MV-4-11 (cell line): ENCODE measurements around the gene NIPAL3.
A peak's percentile ranks its signal among the peaks of the same experiment; 100 is the strongest.
"Not testable (repeated sequence)": the region's sequence is repeated elsewhere in the genome, so short reads cannot be mapped to it uniquely, and the experiment has no call there.

Experiments
- DNase-seq: peaks from one replicate; lab custom pipeline; 2025; lab: John Stamatoyannopoulos, UW

NIPAL3 gene

DNA sequence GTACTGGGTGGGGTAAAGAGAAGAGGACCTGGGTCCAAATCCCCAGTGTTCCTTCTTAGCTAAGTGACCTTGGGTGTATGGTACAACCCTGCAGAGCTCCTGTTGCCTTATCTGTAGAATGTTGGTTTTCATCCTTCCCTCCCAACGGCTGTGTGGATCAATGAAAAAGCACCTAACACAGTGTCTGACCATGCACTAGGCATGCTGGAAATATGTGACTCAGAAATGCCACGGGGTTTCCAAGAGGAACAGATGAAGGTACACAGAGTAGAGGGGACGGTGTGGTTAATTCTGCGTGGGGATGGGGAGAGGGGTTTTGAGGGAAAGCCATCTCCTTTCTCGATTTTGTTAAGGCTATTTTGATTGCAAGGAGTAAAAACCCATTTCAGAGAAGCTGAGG lies 8.6 kb downstream of the NIPAL3 start:
- no peak for DNase-seq

DNA sequence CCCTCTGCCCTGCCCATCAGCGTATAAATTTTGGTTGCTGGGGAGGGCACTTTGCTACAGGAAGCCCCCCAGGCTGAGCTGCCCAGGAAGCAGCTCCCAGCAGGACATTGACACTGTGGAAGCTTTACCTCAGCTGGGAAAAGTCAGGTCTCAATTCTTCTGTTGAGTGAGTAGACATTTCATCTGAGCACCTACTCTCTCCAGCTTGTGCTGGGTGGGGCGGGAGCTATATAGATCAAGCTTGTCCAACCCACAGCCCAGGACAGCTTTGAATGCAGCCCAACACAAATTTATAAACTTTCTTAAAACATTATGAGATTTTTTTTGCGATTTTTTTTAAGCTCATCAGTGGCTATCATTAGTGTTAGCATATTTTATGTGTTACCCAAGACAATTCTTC lies 9.4 kb downstream of the NIPAL3 start:
- no peak for DNase-seq

DNA sequence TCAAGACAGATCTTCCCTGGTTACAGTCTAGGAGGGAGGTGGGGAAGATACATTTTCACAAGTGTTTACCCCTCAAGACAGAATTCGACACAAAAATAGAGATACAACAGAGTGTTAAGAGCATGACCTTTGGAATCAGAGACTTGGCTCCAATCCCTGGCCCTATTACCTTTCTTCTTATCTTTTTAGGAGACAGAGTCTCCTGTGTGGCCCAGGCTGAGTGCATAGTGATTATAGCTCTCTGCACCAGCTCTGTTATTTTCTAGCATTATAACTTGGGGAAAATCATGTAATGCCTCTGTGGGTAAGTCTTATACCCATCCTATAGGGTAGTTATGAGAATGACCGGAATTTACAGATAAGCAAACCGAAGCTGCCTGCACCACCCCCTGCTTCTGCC lies 9.8 kb downstream of the NIPAL3 start:
- no peak for DNase-seq

DNA sequence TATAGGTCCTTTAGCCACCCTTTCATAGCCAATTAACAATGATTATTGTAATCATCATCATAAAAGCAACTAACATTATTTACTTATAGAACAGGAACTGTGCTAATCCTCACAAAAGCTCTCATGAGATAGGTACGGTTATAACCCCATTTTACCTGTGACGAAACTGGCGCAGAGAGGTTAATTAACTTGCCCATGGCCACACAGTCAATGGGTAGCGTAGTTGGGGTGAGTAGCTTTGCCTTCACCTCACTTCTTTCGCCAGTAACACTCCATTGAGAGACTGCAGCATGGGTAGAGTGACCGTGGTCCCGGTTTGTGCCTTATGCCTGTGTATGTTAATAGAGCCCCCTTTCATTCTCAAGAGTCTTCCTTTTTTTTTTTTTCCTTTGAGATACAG lies 10.3 kb downstream of the NIPAL3 start:
- DNase-seq = no peak

DNA sequence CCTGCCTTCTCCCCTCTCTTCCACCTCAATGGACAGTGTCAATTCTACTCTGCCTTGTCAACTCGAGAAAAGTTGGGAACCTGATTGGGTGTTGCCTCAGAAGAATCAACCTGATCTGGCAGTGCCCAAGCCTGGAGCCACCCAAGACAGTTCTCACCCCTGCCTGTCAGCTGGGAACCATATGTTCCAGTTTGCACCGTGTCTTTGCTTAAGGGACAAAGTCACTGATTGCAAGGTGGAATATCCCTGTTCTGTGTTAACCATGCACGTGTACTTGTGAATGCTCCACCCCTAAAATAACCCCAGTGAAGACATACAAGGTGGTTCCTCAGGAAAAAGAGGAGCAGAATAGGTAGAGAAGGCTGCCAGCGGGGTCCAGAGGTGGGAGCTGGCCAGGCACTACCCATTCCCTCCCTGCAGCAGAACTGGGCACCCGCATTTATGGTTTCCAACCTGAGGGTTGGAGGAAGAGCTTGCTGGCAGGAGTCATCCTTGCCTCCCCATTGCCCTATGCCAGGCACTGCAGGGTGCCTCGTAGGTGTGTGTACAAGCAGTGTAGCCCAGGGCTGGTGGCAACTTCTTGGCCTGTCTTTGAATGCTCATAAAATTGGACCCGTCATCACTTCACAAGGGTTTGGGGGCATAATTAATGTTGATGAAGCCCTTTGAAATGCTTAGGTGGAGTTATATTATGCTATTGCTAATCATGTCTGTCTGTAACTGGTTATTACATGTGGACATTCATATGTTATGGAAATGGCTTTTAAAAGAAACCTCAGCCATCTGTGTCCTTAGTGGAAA lies 11.3 kb downstream of the NIPAL3 start:
- no peak for DNase-seq

DNA sequence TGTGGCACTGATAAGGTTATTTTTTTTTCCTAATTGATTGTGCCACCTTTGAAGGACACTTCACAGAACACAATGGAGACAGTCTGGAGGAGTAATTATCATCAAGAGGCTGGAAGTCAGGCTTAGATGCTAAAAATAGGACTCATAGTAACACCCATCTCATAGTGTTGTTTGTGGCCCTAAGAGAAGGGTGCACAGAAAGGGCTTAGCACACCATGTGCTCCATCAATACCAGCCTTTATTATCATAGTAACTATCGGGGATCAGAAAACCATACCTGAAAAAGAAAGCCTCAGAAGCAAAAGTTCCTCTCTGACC lies 11.9 kb downstream of the NIPAL3 start:
- no peak for DNase-seq

DNA sequence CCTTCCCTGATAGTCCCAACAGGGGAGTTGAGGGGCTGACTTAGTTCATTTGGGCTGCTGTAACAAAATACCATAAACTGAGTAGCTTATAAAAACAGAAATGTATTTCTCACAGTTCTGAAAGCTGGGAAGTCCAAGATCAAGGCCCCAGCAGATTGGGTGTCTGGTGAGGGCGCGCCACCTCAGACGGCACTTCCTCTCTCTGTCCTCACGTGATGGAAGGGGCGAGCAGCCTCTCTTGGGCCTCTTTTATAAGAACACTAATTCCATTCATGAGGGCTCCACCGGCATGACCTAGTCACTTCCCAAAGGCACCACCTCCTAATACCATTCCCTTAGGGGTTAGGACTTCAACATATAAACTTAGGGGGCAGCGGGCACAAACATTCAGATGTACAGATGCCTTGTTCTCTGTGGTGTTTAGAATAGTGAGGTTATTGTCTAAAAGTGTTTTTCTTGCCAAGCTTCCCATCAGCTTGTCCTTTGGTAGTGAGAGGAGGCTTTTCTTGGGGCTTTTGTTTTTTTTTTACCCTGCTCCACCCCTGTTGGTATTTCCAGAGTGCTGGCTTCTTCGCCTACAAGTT lies 20.3 kb downstream of the NIPAL3 start:
- no peak for DNase-seq

DNA sequence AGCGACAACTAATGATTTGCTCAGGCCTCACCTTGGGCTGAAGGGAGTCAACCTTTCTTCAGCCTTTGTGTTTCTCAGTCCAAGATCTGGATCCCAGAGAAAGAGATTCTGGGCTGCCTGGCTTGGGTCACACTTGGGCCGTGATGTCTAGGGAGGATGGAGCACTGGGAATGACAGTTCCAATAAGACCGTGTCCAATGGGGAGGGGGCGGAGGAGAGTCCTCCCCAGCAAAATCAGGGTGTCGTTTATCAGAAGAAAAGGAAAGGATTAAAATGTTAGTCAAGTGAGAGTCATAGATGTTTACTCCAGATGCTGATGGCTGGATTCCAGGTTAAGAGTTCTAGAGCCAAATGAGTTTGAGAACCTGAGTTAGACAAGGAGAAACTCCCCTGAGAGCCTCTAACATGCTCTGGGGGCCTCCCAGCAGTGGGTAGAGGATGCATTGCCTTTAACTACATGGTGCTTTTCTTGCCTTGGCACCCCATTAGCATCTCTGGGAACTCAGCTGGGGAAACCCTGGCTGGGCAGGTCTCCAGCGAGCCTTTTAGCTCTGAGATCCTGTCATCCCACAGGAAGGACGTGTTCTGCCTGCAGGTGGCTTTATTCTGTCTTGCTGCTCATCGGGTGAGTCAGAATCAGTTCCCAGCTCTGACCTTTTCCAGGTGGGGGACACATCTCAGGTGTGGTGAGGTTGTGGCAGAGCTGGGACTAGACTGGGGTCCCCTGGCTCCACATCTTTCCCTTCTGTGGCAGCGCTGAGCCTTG lies 22.2 kb downstream of the NIPAL3 start:
- no peak for DNase-seq

DNA sequence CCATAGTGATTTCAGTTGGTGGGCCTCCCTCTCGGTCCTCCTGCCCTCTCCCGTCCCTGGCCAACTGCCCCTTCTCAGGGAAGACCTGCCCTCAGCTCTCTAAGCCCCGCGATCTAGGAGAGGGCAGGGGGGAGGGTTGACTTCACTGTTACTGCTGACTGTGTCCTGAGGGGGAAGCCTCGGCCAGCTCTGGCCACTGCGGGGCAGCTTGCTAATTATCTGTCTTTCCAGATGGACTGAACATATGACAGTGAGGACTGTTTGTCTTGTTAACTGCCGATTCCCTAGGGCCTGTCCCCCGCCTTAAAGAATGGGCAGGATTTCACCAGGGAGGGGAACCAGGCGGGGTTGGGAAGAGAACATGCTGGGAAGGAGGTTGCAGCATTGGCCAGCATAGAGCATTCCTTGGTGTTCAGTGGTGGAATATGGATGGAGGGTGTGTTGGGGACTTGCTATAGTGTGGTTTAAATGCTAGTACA lies 22.9 kb downstream of the NIPAL3 start:
- no peak for DNase-seq

DNA sequence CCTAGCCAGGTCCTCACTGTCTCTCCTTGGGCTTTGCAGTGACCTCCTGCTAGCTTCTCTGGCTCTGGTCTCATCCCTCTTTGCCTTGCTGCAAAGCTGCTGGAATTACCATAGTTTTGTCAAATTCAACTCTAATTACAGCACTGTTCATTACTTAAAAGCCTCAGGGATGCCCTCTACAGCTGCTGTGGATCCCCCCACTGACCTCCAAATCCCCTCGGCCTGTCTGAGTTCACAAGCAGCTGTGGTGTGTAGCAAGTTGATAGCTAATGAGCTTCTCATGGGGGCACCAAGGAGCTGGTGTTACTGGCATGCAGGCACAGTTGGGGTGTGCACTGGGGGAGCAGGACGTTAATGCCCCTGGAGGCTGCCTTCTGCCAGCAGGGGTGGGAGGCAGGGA lies 24.8 kb downstream of the NIPAL3 start:
- DNase-seq = no peak

DNA sequence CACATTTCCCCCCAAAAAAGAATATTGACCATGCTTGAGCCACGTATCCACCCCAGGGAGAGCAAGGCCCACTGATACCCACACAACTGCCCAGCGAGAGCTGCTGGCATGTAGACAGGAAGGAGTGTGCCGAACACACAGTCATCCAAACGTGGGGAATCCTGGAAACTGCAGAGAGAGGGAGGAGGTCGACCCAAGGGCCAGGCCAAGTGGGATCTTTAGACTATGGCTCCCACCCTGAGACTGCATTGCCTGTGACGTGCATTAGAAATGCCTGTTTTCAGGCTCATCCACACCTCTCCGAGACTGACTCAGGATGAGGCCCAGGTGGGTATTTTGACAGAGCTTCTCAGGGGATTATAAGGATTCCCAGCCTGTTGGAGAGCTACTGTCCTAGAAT lies 25.9 kb downstream of the NIPAL3 start:
- DNase-seq = no peak

DNA sequence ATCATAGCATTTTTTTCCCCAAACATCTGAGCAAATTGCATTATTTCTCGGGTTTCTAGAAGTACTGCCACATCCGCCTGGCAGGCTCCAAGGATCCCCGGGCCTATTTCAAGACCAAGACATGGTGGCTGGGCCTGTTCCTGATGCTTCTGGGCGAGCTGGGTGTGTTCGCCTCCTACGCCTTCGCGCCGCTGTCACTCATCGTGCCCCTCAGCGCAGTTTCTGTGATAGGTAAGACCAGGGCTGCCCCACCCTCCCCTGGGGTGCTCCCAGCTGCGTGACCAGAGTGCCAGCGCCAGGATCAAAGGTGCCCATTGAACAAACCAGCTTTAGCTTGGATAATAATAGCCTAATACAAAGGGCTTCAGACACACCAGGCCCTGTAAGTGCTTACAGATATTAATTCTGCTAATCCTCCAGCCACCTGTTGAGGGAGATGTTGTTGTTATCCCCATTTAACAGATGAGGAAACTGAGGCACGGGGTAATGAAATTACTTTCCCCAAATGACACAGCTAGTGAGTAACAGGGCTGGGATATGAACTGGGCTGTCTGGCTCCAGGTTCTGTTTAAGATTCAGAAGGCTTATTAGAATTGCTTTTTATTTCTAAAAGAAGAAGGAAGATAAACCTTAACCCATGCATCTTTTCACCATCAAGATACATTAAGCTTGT lies 26.5 kb downstream of the NIPAL3 start:
- DNase-seq = no peak

DNA sequence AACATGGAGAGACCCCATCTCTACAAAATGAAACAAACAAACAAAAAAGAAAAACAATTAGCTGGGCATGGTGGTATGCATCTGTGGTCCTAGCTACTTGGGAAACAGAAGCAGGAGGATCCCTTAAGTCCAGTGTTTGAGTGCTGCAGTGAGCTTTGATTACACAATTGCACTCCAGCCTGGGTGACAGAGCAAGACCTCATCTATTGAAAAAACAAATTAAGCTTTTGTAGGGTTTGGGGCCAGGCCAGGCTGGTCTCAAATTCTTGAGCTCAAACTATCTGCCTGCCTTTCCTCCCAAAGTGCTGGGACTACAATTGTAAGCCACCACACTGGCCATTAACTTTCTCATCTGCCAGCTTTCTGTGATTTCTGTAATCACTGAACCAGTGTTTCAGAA lies 27.2 kb downstream of the NIPAL3 start:
- DNase-seq = no peak

DNA sequence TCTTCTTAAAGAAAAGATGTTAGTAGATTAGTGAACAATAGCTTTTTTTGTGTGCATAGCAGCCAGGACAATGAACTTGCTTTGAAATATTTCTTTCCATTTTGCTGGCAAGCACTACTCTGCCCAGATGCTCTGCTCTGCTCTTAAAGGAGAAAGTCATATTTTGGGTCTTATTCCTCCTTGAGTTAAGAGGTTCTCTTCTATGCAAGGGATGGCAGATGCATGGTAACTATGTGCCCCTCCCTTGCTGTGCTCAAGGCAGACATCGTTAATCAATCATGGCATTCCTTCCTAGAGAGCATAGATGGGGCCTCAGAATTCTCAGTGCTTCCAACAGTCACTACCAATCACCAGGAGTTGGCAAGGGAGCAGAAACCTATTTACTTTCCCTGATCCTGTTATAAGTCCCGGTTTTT lies 27.6 kb downstream of the NIPAL3 start:
- DNase-seq = no peak

DNA sequence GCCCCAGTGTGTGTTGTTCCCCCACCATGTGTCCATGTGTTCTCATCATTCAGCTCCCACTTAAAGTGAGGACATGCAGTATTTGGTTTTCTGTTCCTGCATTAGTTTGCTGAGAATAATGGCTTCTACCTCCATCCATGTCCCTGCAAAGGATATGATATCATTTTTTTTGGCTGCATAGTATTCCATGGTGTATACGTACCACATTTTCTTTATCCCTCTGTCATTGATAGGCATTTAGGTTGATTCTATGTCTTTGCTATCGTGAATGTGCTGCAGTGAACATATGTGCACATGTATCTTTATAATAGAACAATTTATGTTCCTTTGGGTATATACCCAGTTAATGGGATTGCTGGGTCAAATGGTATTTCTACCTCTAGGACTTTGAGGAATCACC lies 30.8 kb downstream of the NIPAL3 start:
- DNase-seq = not testable (repeated sequence)

DNA sequence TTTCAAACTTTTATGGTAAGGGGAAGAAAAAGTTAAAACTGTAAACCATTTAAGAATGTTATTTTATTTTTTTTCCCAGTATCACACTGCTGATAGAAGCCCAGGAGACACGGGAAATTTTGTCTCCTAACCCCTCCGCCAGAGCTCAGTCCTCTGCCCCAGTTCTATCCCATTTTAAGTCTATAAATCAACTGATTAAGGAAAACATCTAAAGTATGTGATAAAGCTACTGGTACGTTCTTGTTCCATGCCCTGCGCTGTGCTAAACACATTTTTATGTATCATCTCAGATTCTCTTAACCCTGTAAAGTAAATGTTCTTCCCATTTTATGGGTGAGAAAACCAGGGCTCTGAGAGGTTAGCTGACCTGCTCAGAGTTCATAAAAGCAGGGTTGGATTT lies 34.7 kb downstream of the NIPAL3 start:
- DNase-seq = no peak

DNA sequence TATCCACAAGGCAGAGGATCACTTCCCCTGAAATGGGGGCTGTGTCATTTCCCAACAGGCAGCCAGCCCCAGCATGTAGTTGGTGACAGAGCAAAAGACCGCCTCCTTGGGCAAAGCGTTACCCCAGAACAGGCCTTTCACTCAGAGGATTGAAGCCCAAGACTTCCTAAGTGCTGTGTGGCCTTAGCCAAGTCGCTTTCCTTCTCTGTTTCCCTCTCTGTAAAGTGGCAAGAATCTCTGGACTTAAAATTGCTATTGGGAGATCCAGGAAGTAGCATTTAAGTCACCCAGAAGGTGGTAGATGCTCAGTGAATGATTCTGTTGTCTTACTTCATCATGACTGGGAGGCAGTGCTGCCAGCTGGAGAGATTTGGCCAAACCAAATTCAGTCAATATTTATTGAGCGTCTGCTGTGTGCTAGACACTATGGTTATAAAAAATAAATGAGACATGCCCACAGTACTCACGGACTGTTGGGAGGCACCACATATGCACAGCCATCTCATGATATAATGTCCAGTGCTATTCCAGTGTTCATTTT lies 35.3 kb downstream of the NIPAL3 start:
- no peak for DNase-seq

DNA sequence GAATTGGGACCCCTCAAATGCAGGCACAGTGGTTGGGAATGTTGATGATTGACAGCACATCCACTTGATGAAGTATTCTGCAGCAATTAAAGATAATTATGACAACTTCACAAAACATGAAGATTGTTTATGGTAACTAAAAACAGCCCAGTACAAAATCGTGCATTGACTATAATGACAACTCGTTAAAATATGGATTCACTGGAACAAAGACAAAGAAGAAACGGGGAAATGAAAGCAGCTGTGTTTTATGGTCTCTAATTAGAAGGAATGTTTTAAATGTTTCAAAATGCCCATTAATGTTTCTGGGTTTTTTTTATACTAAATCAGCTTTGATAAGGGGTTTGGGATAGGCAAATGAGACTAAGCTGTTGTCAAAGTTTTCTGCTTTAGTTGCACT lies 36.1 kb downstream of the NIPAL3 start:
- peak; percentile 15 for DNase-seq

DNA sequence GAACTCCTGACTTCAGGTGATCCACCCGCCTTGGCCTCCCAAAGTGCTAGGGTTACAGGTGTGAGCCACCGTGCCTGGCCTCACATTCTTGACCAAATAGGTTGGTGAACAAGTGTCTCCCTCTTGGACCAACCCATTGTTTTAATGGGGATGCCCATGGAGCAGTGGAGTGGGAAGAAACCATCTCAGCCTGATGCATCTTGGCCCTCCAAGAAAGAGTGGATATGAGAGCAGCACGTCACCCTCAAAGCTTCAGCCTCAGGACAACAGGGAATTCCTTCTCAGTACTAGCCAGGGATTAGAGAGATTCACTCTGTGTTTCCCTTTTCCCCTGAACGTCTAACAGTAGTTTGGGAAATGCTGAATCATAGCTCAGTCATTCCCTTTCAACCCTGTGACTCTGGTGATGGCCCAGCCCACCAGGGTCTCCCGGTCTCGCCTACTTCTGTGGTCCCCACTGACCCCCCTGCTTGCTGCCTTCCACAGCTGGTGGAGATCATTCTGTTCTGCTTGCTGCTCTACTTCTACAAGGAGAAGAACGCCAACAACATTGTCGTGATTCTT lies 37.4 kb downstream of the NIPAL3 start:
- DNase-seq = no peak

DNA sequence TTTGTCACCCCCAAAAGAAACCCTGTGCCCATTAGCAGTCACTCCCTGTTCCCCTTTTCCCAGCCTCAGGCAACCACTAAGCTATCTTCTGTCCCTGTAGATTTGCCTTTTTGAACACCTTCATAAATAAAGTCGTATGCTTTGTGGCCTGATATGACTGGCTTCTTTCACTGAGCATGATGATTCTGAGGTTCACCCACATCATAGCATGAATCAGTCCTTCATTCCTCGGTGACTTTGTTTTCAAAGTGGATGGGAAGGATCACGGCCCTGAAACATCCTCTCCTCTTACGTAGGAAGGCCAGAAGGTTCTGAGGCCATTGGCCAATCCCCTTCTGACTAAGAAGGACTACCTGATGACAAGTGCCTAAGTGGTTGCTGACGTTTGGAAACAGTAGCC lies 39.1 kb downstream of the NIPAL3 start:
- peak; percentile 33 for DNase-seq

DNA sequence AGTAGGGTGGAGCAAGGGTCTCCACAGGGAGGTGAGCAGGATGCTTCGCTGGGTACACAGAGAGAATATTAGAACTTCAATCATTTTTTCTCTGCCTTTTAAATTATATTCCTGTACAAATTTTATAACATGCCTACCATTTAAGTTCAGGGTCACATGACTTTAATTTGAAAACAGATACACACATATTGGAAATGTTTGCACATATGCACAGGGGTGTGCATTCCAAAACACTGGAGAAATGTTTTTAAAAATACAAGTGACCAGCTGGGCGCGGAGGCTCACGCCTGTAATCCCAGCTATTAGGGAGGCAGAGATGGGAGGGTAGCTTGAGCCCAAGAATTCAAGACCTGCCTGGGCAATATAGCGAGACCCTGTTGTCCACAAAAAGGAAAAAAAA lies 39.7 kb downstream of the NIPAL3 start:
- DNase-seq = no peak

DNA sequence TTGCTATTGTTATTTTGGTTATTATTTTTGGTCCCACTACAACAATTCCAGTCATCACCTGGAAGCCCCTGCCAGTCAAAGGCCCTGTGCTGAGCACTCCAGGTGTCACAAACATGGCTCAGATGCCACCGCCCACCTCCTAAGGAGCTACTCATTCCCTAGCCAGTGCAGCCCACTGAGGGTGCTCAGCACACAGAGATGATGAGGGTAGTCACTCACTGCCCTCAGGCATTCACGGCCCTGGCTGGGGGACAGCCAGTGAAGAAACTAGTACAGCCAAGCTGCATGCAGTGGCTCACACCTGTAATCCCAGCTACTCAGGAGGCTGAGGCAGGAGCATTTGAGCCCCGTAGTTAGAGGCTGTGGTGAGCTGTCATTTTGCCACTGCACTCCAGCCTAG lies 42.3 kb downstream of the NIPAL3 start:
- no peak for DNase-seq
